HCT116 (cell line): ENCODE data around the gene TMTC1. TPM values are rescaled to one million over a fixed set of nuclear protein-coding genes. Genes with fewer than 3 reads are reported as not detected.

Experiments
- ATAC-seq: fragments of 200-7000 bp; cut with Tn5 transposase; 2 replicates; pipeline ENCODE4 v1.9.1; 2020; ENCODE audit warnings: mild to moderate bottlenecking, moderate library complexity
- BruUV-seq: library from RNA; stranded (reverse); fragments of 400-500 nt; replicated peaks from 2 replicates; lab custom pipeline; 2021; lab: Mats Ljungman, UMichigan
- CTCF ChIA-PET: fragments of 300-600 bp; sonication (Branson Sonifier 250); formaldehyde crosslinking; loops from one replicate; lab custom pipeline; 2021; ENCODE audit warnings: antibody characterized with exemption; lab: Charles Lee
- POLR2A ChIA-PET: fragments of 300-600, 350-600 bp; sonication (Branson Sonifier 250); formaldehyde crosslinking; loops from one replicate; lab custom pipeline; 2021; ENCODE audit warnings: antibody characterized with exemption; lab: Charles Lee
- RAD21 ChIA-PET, 2 experiments: fragments of 300-600 bp; sonication (Branson Sonifier 250); formaldehyde crosslinking; loops; one replicate each; lab custom pipeline; 2023; ENCODE audit warnings: low total read pairs in 2 of 2; ENCODE audit not compliant: uncharacterized antibody in 2 of 2, unreplicated experiment in 2 of 2, low non-redundant PET in 1 of 2; lab: Charles Lee
- DNase-seq: peaks from one replicate; pipeline ENCODE4 v3.0.0-alpha.2; 2010; ENCODE audit warnings: low read depth, low spot score
- H2AFZ ChIP-seq: fragments of 200-600 bp; shearing (Covaris generic), sonication (generic); 2 replicates; pipeline ENCODE4 v1.6.1; 2017; ENCODE audit warnings: low read depth, mixed run types, mixed read lengths, antibody characterized with exemption, low read length; ENCODE audit not compliant: poor library complexity, severe bottlenecking
- H3K27ac ChIP-seq: 2 replicates; pipeline ENCODE4 v1.5.1; 2012; ENCODE audit warnings: low read depth, low read length
- H3K27me3 ChIP-seq: fragments of 200-600 bp; sonication (generic); 2 replicates; pipeline ENCODE4 v1.6.1; 2016; ENCODE audit warnings: mixed run types, low read length, mixed read lengths; ENCODE audit not compliant: insufficient read depth
- H3K36me3 ChIP-seq, 2 experiments: fragments of 200-500 bp in 1 of 2; fragments of 200-600 bp in 1 of 2; sonication (Bioruptor generic) in 1 of 2; sonication (generic) in 1 of 2; 2 replicates each; pipeline versions ENCODE4 v1.5.1 to v1.6.1; 2014 to 2016; ENCODE audit warnings: low read length in 2 of 2, inconsistent platforms in 1 of 2, mixed read lengths in 1 of 2, mixed run types in 1 of 2; ENCODE audit not compliant: insufficient read depth in 2 of 2, control insufficient read depth in 1 of 2
- H3K4me1 ChIP-seq, 2 experiments: fragments of 200-600 bp in 1 of 2; sonication (generic) in 1 of 2; 2 replicates each; pipeline versions ENCODE4 v1.5.1 to v1.6.1; 2012 to 2017; ENCODE audit warnings: low read length in 2 of 2, inconsistent platforms in 1 of 2, mild to moderate bottlenecking in 1 of 2, mixed read lengths in 1 of 2, mixed run types in 1 of 2, moderate library complexity in 1 of 2; ENCODE audit not compliant: insufficient read depth in 2 of 2, control insufficient read depth in 1 of 2
- H3K4me2 ChIP-seq: fragments of 200-600 bp; sonication (generic); 2 replicates; pipeline ENCODE4 v1.6.1; 2017; ENCODE audit warnings: mixed run types, low read length, mixed read lengths
- H3K4me3 ChIP-seq, 2 experiments: fragments of 200-600 bp in 1 of 2; sonication (generic) in 1 of 2; replicated peaks in 1 of 2; 2 replicates each; pipeline ENCODE4 v1.5.1; 2011 to 2016; ENCODE audit warnings: low read length in 2 of 2, control low read depth in 1 of 2, low read depth in 1 of 2, mild to moderate bottlenecking in 1 of 2, mixed read lengths in 1 of 2, mixed run types in 1 of 2
- H3K79me2 ChIP-seq: fragments of 200-600 bp; sonication (generic); 2 replicates; pipeline ENCODE4 v1.6.1; 2017; ENCODE audit warnings: mild to moderate bottlenecking, mixed run types, low read length, moderate library complexity, mixed read lengths; ENCODE audit not compliant: insufficient read depth
- H3K9ac ChIP-seq: fragments of 200-600 bp; sonication (generic); 2 replicates; pipeline ENCODE4 v1.6.1; 2016; ENCODE audit warnings: low read length, mixed read lengths
- H3K9me2 ChIP-seq: fragments of 200-600 bp; sonication (generic), shearing (Covaris generic); 2 replicates; pipeline ENCODE4 v1.6.1; 2017; ENCODE audit warnings: mixed run types, mild to moderate bottlenecking, moderate library complexity; ENCODE audit not compliant: insufficient read depth
- H3K9me3 ChIP-seq, 2 experiments: fragments of 200-500 bp in 1 of 2; fragments of 200-600 bp in 1 of 2; sonication (Bioruptor generic) in 1 of 2; sonication (generic) in 1 of 2; 2 replicates each; pipeline ENCODE4 v1.6.1; 2014 to 2017; ENCODE audit warnings: low read length in 2 of 2, mixed read lengths in 2 of 2, inconsistent platforms in 1 of 2, low read depth in 1 of 2, mild to moderate bottlenecking in 1 of 2, mixed run types in 1 of 2, moderate library complexity in 1 of 2; ENCODE audit not compliant: control insufficient read depth in 1 of 2, insufficient read depth in 1 of 2
- H4K20me1 ChIP-seq: fragments of 200-600 bp; sonication (generic), shearing (Covaris generic); 2 replicates; pipeline ENCODE4 v1.6.1; 2017; ENCODE audit warnings: mixed run types, mild to moderate bottlenecking, moderate library complexity; ENCODE audit not compliant: insufficient read depth
- ATF3 ChIP-seq: IDR thresholded peaks from 2 replicates; pipeline ENCODE4 v1.6.1; 2012
- CBX3 ChIP-seq: IDR thresholded peaks from 2 replicates; pipeline ENCODE4 v1.6.1; 2012; ENCODE audit warnings: low read depth
- CEBPB ChIP-seq: IDR thresholded peaks from 2 replicates; pipeline ENCODE4 v1.6.1; 2012; ENCODE audit warnings: low read depth
- EZH2 ChIP-seq: fragments of 200-600 bp; sonication (generic); IDR thresholded peaks from 2 replicates; pipeline ENCODE4 v1.6.1; 2017; ENCODE audit warnings: antibody characterized with exemption, mixed run types
- EZH2phosphoT487 ChIP-seq: fragments of 200-600 bp; IDR thresholded peaks from 2 replicates; pipeline ENCODE4 v1.6.1; 2018; ENCODE audit warnings: antibody characterized with exemption, borderline replicate concordance
- FOSL1 ChIP-seq: IDR thresholded peaks from 2 replicates; pipeline ENCODE4 v1.6.1; 2012; ENCODE audit warnings: low read depth
- POLR2A ChIP-seq: IDR thresholded peaks from 2 replicates; pipeline ENCODE4 v1.7.0; 2011; ENCODE audit warnings: borderline replicate concordance; ENCODE audit not compliant: insufficient read depth, insufficient read length; ENCODE audit errors: extremely low read depth
- SIN3A ChIP-seq: IDR thresholded peaks from 2 replicates; pipeline ENCODE4 v1.6.1; 2012; ENCODE audit warnings: low read depth
- SP1 ChIP-seq: IDR thresholded peaks from 2 replicates; pipeline ENCODE4 v1.6.1; 2012; ENCODE audit warnings: low read depth
- SRF ChIP-seq: IDR thresholded peaks from 2 replicates; pipeline ENCODE4 v1.6.1; 2012; ENCODE audit warnings: low read depth
- TCF7L2 ChIP-seq: IDR thresholded peaks from 2 replicates; pipeline ENCODE4 v1.7.0; 2011; ENCODE audit warnings: borderline replicate concordance, inconsistent platforms; ENCODE audit not compliant: insufficient read depth, insufficient read length; ENCODE audit errors: extremely low read depth
- YY1 ChIP-seq: IDR thresholded peaks from 2 replicates; pipeline ENCODE4 v1.6.1; 2011; ENCODE audit warnings: low read length, low read depth, moderate library complexity, mild to moderate bottlenecking; ENCODE audit not compliant: insufficient replicate concordance; ENCODE audit errors: extremely low read depth
- ZBTB33 ChIP-seq: IDR thresholded peaks from 2 replicates; pipeline ENCODE4 v1.6.1; 2011; ENCODE audit warnings: mild to moderate bottlenecking, low read length, moderate library complexity; ENCODE audit not compliant: insufficient replicate concordance; ENCODE audit errors: extremely low read depth
- ZNF274 ChIP-seq: fragments of 200-500 bp; sonication (Bioruptor generic); IDR thresholded peaks from 2 replicates; pipeline ENCODE4 v1.6.1; 2014; ENCODE audit warnings: mild to moderate bottlenecking, low read depth, low read length, inconsistent platforms
- intact Hi-C: fragments of 100-400 bp; cut with micrococcal nuclease; formaldehyde crosslinking; loops from 2 replicates; pipeline ENCODE4 v1.10.0; 2022
- total RNA-seq: library from RNA; stranded (reverse); gene quantifications from one replicate; pipeline ENCODE4 v1.2.1, GENCODE V29; 2021; ENCODE audit not compliant: unreplicated experiment
- TF ChIP-seq, protein P1 (sequence below): IDR thresholded peaks from 2 replicates; pipeline ENCODE4 v1.6.1; 2012

Gene TMTC1
- total RNA-seq, 1 experiment from 2014 or later = 2.0 TPM

DNA sequence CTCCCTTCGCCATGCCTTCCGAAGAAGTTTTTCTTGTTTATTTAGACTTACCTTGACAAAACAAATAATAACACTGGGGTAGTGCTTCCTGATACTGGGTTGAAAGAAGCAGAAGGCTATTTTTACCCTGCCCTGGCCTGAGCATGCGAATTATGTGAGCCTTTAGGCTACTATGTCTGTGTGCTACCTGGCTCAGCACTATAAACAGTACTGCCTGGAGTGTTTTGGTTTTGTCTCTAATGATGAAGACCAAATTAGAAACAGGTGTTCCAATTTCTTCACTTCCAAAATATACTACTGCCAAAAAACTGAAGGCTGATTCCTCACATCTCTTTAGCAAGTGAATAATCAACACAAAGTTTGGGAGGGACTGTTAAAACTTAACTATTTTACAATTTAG, 278.6 kb downstream of the TMTC1 start:
- Histone ChIP-seq H3K27ac (no peak overlapping the region), H3K27me3 (0 out of 2 replicates have a peak, but pooled peaks cover 4% of the 10 kb centered on the region), H3K4me2 (no peak overlapping the region), H3K9me2 (no peaks in the 10 kb centered on the region), H3K4me3 (no peak overlapping the region), H4K20me1 (no peaks in the 10 kb centered on the region), H2AFZ (no peak overlapping the region), H3K4me1 (no peaks in the 10 kb centered on the region), H3K79me2 (no peaks in the 10 kb centered on the region), H3K9me3 (no peaks in the 10 kb centered on the region), H3K36me3 (no peaks in the 10 kb centered on the region), H3K9ac (no peak overlapping the region)
- no peak for ATAC-seq
- CTCF ChIA-PET = no interaction called here
- POLR2A ChIA-PET = no interaction called here
- no peak for DNase-seq
- TF ChIP-seq CBX3 = no peak
- BruUV-seq = no TSS peak
- intact Hi-C loops = no loop called here
- RAD21 ChIA-PET = no interaction called here

- Histone ChIP-seq H4K20me1 (no peaks in the 10 kb centered on the region), H3K27me3 (0 out of 2 replicates have a peak, but pooled peaks cover 4% of the 10 kb centered on the region), H3K4me3 (no peak overlapping the region), H3K27ac (no peak overlapping the region), H3K9me3 (no peaks in the 10 kb centered on the region), H3K4me2 (no peak overlapping the region), H3K36me3 (no peaks in the 10 kb centered on the region), H2AFZ (no peak overlapping the region), H3K4me1 (no peaks in the 10 kb centered on the region), H3K9ac (no peak overlapping the region), H3K79me2 (no peaks in the 10 kb centered on the region), H3K9me2 (no peaks in the 10 kb centered on the region)
- ChIA-PET RAD21 (no interaction called here), CTCF (no interaction called here), POLR2A (no interaction called here)
- BruUV-seq = no TSS peak
- TF ChIP-seq FOSL1 (no peak), ZBTB33 (no peak), SRF (no peak), POLR2A (no peak), EZH2phosphoT487 (no peak), TCF7L2 (no peak), EZH2 (no peak), CEBPB (no peak), SIN3A (no peak), YY1 (no peak), SP1 (no peak), ZNF274 (no peak), ATF3 (no peak)
- TF ChIP-seq, protein P1, sequence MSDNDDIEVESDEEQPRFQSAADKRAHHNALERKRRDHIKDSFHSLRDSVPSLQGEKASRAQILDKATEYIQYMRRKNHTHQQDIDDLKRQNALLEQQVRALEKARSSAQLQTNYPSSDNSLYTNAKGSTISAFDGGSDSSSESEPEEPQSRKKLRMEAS = no peak
- intact Hi-C loops = no loop called here
- DNase-seq (no peak), ATAC-seq (no peak)
These were observed 280.5 kb downstream of the TMTC1 start for GRCh38 chr12:29503283-29503682.
